Activated CD4-positive, alpha-beta T cell treated with anti-CD3 and anti-CD28 coated beads, Interleukin-10, Interleukin-2, amounts not matched to agents 100 ng/mL and 50 ng/mL, durations not matched to agents 16 hours and 8 hours (primary cell): ENCODE measurements around the gene SEC14L1.
A peak's percentile ranks its signal among the peaks of the same experiment; 100 is the strongest.
"Not testable (repeated sequence)": the region's sequence is repeated elsewhere in the genome, so short reads cannot be mapped to it uniquely, and the experiment has no call there.

Experiments used
- DNase-seq: peaks from one replicate; pipeline ENCODE4 v3.0.0-alpha.2; 2020

Gene SEC14L1

DNA sequence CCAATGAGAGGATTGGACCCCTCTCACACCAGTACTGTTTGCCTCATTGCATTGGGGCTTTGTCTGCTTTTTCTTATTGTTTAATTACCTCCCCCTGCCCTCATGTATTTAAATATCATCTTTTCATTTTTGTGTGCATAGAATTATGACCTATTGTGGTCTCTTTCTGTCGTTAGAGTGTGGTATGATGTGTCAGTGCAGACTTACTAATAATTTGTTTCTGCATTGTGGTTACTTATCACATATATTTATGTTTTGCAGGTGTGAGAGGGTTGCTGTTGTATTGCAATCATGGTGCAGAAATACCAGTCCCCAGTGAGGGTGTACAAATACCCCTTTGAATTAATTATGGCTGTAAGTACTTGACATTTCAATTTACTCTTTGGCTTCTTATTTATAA lies 2.5 kb downstream of the SEC14L1 start:
- no peak for DNase-seq

DNA sequence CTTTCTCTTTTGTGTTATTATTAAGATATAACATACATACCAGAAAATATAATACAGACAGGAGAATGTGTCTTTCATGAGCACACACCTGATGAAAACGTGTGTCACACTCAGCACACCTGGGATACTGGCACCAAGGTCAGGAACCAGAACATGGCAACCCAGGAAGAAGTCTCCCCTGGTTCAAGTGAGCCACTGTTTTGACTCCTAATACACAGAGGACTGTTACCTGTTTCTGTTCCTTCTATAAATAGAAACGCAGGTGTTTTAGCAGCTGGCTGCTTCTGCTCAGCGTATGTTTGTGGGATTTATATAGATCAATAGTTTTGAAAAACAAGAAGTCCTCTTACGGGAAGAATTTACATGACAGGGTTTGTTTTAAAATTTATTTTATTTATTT lies 3.5 kb downstream of the SEC14L1 start:
- no peak for DNase-seq

DNA sequence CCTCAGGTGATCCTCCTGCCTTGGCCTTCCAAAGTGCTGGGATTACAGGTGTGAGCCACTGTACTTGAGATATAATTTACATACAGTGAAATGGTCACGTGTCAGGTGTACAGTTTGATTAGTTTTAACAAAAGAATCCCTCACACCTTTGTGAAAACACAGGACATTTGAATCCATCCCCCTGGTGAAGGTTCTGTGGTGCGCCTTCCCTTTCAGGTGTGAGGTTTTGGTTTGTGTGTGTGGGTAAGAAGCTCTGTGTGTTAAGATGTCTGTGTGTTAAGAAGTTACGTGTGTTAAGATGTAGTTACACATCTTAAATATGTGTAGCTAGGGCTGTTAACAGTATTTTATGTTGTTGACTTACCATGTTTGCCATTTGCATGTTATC lies 4.4 kb downstream of the SEC14L1 start:
- DNase-seq = no peak

DNA sequence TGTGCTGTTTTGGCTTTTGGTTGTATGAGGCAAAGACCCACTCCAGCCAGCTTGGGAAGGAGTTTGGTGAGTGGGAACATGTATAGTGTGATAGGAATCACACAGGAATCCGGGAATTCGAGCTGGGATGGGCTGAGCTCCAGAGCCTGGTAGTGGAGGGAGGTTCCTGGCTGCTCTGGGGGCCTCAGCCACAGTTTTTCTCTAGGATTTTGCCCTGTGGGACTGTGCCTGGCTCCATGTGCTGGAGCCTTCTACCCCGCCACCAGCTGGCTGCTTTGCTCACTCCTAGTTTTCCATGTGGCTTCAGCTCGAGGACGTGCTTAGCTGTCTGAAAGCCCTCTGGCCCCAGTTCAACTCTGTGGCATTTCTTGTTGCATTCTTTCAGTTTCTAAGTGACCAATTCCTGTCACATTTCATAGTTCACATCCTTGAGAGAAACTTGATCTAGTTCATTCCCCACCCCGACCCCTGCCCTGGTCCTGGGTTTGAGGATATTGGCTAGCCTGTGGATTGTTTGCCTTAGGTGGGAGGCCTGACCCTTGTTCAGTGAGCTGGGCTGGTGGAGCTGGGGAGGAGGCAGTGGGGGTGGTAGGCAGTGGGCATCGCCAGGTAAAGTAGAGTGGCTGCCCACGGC lies 5.0 kb downstream of the SEC14L1 start:
- peak; percentile 25 for DNase-seq

DNA sequence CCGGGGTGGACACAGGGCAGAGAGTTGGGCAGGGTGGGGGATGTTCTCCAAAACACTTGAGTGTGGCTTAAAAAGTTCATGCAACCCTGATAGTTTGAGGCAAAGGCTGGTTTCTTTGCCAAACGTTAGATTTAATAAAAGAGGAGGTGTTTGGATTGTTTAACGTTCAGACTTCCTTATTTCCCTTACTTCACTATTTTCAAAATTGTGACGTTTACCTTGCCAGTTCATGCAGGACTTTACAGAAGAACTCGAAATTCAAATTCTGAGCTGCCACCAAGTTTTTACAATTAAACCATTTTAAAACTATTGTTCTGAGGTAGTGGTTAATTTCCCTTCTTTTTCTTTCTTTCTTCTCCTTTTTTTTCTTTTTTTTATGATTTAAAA lies 5.5 kb downstream of the SEC14L1 start:
- DNase-seq = no peak

DNA sequence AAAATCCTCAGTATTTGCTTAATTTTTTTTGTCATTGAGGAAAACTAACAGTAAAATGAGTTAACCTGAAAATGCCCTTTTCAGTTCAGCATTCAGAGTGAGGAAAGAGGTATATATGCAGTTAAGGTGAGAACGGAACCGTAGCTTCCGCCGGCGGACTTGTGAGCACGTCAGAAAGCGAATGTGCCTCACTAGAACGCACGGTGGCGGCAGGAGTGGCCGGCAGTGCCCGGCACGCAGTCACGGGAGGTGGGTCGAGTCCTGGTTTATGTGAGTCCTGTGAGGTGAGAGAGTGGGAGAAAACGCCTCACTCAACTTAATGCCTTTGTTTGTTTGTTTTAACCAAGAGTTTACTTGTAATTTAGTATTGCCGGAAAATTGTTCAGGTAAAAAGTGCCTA lies 6.1 kb downstream of the SEC14L1 start:
- no peak for DNase-seq

DNA sequence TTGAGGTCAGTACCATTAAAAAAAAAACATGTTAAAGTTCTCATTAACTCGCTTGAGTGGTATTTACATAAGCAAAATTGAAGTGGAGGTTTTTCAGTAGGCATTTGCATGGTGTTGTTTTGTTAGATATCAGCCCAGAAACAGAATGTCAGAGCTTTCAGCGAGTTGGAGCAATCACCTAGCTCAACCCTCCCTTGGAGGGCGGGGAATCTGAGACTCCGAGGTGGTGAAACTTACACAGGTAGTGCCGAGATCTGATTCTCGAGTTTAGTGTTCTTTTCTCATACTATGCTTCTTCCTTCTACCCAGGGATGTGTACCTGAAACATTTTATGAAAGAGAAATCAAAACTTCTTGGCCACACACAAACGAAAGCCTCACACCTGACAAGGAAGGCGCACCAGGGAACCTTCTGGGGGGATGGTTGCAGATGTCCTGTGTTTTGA lies 6.6 kb downstream of the SEC14L1 start:
- DNase-seq = no peak

DNA sequence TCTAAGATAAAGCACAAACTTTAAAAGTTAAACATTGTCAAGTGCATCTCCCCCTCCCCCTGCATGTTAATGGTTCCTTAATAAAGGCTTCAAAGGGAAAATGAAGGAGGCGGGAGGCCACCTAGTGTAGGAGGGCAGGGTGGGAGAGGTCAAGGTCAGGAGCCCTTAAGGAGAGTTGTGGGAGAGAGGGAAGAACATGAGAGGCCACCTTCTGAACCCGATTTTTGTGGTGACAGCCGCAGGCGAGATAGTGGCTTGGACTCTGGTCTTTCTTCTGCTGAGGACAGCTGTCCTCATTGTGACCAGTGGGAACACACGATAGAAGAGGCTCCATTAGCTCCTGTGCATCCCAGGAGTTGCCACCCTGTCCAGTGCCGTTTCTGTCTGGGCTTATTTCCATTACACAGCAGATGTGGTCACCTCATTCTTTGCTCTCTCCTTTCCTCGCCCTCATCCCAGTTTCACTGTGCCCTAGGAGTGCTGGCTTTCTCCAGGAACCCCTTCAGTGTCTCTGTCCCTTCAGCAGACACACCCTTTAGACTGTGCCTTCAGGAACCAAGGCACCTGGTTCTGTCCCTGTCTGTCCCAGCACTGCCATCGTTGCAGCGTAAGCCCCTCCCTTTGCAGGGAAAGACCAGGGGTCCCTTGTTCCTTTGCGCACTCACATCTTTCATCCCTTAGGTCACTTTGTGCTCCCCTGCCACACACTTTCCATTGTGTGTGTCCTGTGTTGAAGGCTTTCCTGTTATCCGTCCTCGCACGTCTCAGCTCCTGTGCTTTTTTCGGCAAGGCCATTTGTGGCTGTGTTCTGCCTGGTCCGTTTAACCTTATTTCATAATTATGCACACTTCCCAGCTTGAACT lies 7.5 kb downstream of the SEC14L1 start:
- DNase-seq = no peak

DNA sequence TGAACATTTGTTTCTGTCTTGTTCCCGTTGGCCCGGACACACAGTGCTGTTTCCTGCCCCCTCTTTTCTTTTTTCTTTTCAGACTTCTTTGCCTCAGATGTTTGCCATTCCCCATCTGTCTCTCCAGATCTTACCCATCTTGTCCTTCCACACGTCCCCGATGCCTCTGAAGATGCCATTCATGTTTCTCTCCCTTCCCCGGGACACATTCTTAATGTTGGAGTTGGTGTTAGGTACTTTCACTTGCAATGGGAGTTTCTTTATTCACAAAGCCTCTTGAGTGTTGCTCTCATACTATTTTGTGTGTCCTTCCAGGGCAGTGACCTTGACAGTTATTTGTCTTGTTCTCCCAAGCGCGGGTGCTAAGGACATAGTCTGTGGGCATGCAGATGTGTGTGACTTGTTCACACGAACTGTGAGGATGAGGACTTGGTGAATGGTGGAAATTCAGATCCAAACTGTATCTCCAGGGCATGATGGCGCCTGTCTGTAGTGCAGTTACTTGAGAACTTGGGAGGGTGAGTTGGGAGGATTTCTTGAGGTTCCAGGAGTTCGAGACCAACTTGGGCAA lies 8.3 kb downstream of the SEC14L1 start:
- DNase-seq = no peak

DNA sequence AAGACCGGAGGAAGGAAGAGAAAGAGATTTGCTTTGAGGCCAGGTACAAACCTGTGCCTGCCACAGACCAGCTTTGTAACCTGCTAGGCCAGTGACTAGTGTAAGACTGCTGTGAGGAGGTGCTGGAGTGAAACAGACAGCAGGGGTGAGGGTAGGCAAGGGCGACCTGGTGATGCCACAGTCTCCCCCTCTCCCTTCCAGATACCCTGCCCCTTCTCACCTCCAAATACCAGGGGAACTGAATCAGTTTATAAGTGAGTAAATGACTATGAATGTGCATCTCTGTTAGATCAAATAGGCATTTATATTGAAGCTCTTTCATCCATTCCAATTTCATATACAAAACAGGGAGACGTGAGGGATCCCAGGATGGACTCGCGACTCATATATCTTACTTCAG lies 9.4 kb downstream of the SEC14L1 start:
- no peak for DNase-seq

DNA sequence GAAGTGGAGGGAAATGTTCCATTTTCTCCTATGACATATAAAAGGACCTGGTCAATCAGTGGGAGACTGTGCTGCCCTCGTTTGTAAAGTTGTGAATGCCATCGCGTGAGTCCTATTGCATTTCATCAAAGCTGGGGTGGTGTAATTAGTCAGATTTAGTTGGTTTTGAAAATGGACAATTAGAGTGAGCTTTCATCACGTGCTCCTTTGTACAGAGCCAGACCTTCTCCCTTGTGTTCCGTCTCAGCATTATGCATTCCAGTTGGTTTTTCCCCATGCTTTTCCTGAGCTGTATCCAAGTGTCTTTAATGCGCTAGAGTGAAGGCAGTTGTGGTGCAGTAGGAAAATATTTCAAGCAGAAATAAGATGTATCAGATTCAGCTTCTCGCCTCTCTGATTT lies 10.4 kb downstream of the SEC14L1 start:
- no peak for DNase-seq

DNA sequence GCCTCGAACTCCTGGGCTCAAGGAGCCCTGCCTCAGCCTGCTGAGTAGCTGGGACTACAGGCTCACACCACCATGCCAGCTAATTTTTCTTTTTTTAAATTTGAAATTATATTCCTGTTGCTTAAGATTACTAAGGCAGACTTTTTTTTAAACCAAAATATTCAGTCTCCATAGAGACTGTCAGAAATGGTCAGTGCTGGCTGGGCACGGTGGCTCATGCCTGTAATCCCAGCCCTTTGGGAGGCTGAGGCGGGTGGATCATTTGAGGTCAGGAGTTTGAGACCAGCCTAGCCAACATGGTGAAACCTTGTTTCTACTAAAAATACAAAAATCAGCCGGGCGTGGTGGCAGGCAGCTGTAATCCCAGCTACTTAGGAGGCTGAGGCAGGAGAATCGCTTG lies 11.3 kb downstream of the SEC14L1 start:
- not testable (repeated sequence) for DNase-seq

DNA sequence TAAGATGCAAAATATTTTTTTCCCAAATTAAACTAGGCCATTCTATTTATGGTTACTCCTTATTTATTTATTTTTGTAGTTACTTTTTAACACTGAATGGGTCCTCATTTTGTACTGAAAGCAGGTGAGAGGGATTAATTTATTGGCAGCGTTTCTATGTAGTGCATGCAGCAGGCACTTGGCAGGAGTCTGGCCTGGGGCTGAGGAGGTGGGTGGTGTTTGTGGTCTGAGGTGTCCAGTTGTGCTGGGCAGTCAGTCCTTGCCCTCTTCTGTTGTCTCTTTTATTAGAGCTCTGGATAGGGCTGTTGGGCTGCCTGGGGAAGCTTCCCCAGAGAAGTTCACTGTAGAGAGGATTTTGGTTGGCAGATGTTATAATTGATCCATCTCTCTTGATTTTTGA lies 12.7 kb downstream of the SEC14L1 start:
- no peak for DNase-seq

DNA sequence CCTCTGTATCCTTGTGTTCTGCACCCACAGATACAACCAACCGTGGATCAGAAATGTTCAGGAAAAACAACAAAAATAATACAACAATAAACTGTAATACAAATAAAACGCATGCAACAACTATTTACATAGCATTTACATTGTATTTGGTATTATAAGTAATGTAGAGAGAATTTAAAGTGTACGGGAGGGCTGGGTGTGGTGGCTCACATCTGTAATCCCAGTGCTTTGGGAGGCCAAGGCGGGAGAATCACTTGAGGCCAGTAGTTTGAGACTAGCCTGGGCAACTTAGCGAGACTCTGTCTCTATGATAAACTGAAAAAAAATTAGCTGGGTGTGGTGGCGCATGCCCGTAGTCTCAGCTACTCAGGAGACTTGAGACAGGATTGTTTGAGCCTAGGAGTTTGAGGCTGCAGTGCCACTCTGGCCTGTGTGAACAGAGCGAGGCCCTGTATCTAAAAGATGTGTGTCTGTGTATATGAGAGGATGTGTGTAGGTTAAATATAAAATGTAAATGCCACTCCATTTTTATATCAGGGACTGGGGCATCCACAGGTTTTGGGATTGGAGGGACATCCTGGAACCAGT lies 13.3 kb downstream of the SEC14L1 start:
- no peak for DNase-seq

DNA sequence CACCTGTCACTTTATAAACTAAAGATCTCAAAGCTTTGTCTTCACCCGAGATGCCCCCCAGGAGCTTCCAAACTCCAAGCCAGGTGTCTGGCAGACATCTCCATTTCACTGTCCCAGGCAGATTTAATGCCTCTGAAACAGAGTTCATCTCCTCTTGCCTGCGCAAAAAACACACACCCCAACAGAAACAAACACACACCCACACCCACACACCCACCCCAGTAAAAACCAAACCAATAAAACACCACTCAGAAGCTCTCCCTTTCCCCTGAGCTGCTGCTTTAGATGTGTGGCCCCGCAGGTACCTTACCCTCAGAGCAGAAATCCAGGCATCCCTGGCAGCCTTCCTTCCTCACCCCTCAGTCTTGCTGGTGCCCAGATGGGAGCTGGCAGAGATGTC lies 14.4 kb downstream of the SEC14L1 start:
- no peak for DNase-seq

DNA sequence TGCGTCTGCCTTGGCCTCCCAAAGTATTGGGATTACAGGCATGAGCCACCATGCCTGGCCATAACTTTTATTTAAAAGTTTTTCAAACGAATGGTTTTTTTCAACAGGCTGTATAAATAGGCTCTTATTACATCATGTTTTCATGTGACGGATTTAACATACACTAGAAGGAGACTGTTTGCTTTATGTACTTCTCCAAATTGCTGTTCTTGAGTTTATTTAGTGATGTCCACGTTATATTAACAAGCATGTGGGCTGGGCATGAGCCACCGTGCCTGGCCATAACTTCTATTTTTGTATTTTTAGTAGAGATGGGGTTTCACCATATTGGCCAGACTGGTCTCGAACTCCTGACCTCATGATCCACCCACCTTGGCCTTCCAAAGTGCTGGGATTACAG lies 17.0 kb downstream of the SEC14L1 start:
- not testable (repeated sequence) for DNase-seq

DNA sequence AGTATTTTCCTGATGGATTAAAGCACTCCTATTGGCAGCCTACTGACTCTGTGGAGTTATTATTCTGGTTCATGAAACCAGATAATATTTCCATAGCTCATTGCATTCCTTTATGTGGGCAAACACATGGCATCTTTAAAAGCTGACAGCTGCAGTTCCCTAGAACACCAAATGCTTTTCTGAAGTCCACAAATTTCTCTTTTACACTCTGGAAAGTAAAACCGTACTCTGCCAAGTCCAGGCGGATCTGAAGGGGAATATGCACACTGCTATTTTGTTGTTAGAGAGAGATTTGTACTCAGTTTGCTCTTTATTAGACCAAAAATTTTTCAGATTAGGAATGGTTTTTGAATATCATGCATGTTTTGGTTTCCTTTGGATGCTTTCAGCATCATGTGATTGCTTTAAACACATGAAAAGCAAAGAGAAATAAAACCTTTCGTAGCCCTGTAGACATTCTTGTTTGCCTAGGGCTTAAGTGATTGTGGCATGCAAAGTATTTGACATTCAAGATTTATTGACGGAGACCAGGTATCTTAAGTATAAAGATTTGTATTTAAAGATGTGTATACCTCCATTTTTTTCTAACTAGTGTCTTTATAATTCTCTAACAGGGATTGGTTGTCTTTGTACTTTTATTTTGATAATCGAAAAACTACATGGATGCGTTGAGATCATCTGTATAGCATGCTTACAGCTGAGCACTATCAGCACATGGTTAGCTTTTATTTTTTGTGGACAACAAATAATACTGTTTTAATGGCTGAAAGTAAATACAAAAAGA lies 19.5 kb downstream of the SEC14L1 start:
- no peak for DNase-seq

DNA sequence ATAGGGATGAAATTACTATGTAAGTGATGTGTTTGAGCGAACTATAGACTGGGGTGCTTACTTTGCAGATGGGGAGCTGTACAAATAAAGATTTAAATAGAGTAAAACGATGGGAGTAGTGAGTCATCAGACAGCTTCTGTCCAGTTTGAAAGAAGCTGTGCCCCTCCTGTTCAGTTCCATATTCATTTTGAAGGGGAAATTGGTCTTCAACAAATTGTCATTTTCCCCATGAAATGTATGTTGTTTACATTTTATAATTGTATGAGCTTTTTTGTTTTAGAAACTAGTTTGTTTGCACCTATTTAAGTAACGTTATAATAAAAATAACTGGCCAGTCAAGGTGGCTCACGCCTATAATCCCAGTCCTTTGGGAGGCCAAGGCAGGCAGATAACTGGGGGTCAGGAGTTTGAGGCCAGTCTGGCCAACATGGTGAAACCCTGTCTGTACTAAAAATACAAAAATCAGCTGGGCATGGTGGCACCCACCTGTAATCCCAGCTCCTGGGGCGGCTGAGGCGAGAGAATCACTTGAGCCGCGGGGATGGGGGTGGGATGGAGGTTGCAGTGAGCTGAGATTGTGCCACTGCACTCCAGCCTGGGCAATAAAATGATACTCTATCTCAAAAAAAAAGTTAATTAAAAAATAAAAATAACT lies 20.2 kb downstream of the SEC14L1 start:
- no peak for DNase-seq

DNA sequence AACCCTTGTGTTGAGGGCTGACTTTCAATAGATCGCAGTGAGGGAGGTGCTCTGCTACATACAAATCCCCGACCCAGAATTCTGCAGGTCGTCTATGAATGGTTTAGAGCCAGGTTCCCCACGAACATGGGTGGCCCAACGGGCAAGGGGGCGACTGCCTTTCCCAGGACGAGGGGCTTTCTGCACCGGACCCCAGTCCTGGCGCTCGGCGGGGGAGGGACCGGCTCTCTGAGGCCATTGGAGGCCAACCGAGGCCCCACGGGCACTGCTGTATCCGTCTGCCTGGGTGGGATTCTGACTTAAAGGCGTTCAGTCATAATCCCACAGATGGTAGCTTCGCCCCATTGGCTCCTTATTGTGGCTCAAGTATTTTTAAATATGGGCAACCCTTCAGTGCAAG lies 21.2 kb downstream of the SEC14L1 start:
- no peak for DNase-seq

DNA sequence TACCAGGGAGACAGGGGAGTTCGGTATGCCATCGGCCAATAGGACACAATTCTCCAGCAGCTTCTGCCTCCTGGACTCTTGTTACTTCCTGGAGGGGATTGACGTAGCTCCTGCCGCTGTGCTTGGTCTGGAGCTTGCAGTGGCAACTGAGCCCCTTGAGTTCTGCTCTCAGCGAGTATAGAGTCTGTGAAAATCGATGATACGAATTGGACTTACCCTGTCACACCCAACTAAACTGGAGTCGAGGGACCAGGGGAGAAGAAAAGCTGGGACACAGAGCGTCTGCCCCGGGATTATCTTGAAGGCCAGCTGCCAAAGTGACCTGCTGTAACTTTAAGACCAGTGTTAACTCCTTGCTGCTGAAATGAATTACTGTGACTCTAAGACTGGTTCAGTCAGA lies 22.2 kb downstream of the SEC14L1 start:
- DNase-seq = no peak

DNA sequence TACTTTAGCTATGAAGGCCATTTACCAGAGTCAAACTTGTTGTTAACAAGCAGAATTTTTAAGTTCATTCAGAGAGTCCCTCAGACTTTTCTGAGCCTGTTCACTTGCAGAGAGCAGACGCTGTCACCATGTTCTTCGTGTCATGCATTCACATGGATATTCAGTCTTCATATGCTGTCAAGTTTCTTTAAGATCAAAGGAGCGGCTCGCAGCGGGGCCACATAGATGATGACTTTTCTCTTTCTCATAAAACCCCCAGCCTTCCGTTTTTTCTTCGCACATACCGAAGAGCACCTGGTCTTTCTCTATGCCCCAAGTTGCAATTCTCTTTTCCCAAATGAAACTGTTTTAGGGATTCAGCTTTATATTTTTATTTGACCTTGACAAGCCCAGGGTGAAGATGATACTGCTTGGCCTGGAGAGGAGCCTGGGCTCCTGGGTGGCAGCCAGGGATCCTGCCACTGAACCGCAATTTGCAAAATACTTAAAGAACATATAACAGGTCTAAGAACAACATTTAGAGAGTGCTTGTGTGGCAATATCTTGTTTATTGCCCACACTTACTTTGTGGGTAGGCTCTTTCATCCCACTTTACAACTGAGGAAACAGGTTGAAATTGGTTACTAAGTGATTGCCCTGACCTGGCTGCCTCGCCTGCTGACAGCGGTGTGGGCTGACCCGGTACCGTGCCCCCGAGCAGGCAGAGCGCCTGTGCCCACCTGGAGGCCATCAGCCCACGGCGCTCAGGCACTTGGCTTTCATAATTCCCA lies 22.9 kb downstream of the SEC14L1 start:
- DNase-seq = no peak
